Mesenchymal stem cell (in vitro differentiated cells and primary cell): Measurements from ENCODE around the gene USP7.

ENCODE experiments used
- DNase-seq: peaks from one replicate; pipeline ENCODE4 v3.0.0-alpha.2; 2013
- H2AFZ ChIP-seq: one replicate; pipeline ENCODE4 v1.6.1; 2013; ENCODE audit warnings: low read depth, mild to moderate bottlenecking, control low read depth, inconsistent platforms, low read length, moderate library complexity
- H2AK5ac ChIP-seq: 2 replicates; pipeline ENCODE4 v1.6.1; 2013; ENCODE audit warnings: low read length, moderate library complexity, mild to moderate bottlenecking, inconsistent platforms; ENCODE audit not compliant: severe bottlenecking
- H2BK120ac ChIP-seq: one replicate; pipeline ENCODE4 v1.6.1; 2013; ENCODE audit warnings: low read depth, mild to moderate bottlenecking, inconsistent platforms, low read length, moderate library complexity
- H2BK12ac ChIP-seq, 2 experiments: one replicate each; pipeline ENCODE4 v1.6.1; 2013; ENCODE audit warnings: inconsistent platforms in 2 of 2, low read length in 2 of 2, mild to moderate bottlenecking in 2 of 2, moderate library complexity in 2 of 2, control low read depth in 1 of 2
- H2BK15ac ChIP-seq: one replicate; pipeline ENCODE4 v1.6.1; 2013; ENCODE audit warnings: mild to moderate bottlenecking, low read depth, inconsistent platforms; ENCODE audit not compliant: poor library complexity, severe bottlenecking
- H2BK5ac ChIP-seq: 2 replicates; pipeline ENCODE4 v1.6.1; 2013; ENCODE audit warnings: low read depth, mild to moderate bottlenecking, low read length, control low read depth, inconsistent platforms; ENCODE audit not compliant: poor library complexity, severe bottlenecking
- H3K14ac ChIP-seq, 2 experiments: one replicate each; pipeline ENCODE4 v1.6.1; 2013; ENCODE audit warnings: inconsistent platforms in 2 of 2, low read length in 2 of 2, control low read depth in 1 of 2, mild to moderate bottlenecking in 1 of 2, moderate library complexity in 1 of 2
- H3K18ac ChIP-seq, 2 experiments: one replicate each; pipeline ENCODE4 v1.6.1; 2013; ENCODE audit warnings: inconsistent platforms in 2 of 2, low read length in 2 of 2, control low read depth in 1 of 2, low read depth in 1 of 2, mild to moderate bottlenecking in 1 of 2
- H3K23ac ChIP-seq, 2 experiments: one replicate each; pipeline ENCODE4 v1.6.1; 2013; ENCODE audit warnings: inconsistent platforms in 2 of 2, low read length in 2 of 2, mild to moderate bottlenecking in 2 of 2, moderate library complexity in 2 of 2, control low read depth in 1 of 2
- H3K27ac ChIP-seq: 2 replicates; pipeline ENCODE4 v1.5.1; 2013; ENCODE audit warnings: mild to moderate bottlenecking, moderate library complexity, low read length, control low read depth, inconsistent platforms; ENCODE audit not compliant: poor library complexity, severe bottlenecking
- H3K27me3 ChIP-seq, 2 experiments: 2 replicates each; pipeline versions ENCODE4 v1.6.1 to v1.7.0; 2013; ENCODE audit warnings: low read length in 2 of 2, mild to moderate bottlenecking in 2 of 2, moderate library complexity in 2 of 2, control low read depth in 1 of 2, inconsistent platforms in 1 of 2; ENCODE audit not compliant: control insufficient read depth in 1 of 2, insufficient read depth in 1 of 2
- H3K36me3 ChIP-seq, 2 experiments: 2 replicates each; pipeline versions ENCODE4 v1.6.1 to v1.7.0; 2013; ENCODE audit warnings: low read length in 2 of 2, control low read depth in 1 of 2, inconsistent platforms in 1 of 2, low read depth in 1 of 2, mild to moderate bottlenecking in 1 of 2; ENCODE audit not compliant: insufficient read depth in 2 of 2, control insufficient read depth in 1 of 2
- H3K4ac ChIP-seq, 2 experiments: one replicate each; pipeline ENCODE4 v1.6.1; 2013; ENCODE audit warnings: inconsistent platforms in 2 of 2, low read length in 2 of 2, mild to moderate bottlenecking in 2 of 2, moderate library complexity in 2 of 2, control low read depth in 1 of 2, low read depth in 1 of 2
- H3K4me1 ChIP-seq: 2 replicates; pipeline ENCODE4 v1.6.1; 2013; ENCODE audit warnings: low read depth, low read length, control low read depth; ENCODE audit not compliant: control insufficient read depth, insufficient read depth
- H3K4me2 ChIP-seq: 2 replicates; pipeline ENCODE4 v1.6.1; 2013; ENCODE audit warnings: low read length, mild to moderate bottlenecking, inconsistent platforms; ENCODE audit not compliant: poor library complexity, severe bottlenecking
- H3K4me3 ChIP-seq, 2 experiments: 2 replicates each; pipeline versions ENCODE4 v1.5.1 to v1.7.0; 2013; ENCODE audit warnings: low read length in 2 of 2, mild to moderate bottlenecking in 2 of 2, control low read depth in 1 of 2, low read depth in 1 of 2; ENCODE audit not compliant: insufficient read depth in 1 of 2
- H3K79me1 ChIP-seq: replicated peaks from 2 replicates; pipeline ENCODE4 v1.6.1; 2013; ENCODE audit warnings: mild to moderate bottlenecking, control low read depth, low read length, inconsistent platforms; ENCODE audit not compliant: poor library complexity, severe bottlenecking
- H3K9ac ChIP-seq: 2 replicates; pipeline ENCODE4 v1.7.0; 2013; ENCODE audit warnings: mild to moderate bottlenecking, low read length, moderate library complexity
- H3K9me3 ChIP-seq: 2 replicates; pipeline ENCODE4 v1.7.0; 2013; ENCODE audit warnings: mild to moderate bottlenecking, low read length; ENCODE audit not compliant: control insufficient read depth
- H4K8ac ChIP-seq: one replicate; pipeline ENCODE4 v1.6.1; 2013; ENCODE audit warnings: inconsistent platforms, mild to moderate bottlenecking, low read length, moderate library complexity
- H4K91ac ChIP-seq: one replicate; pipeline ENCODE4 v1.6.1; 2013; ENCODE audit warnings: mild to moderate bottlenecking, low read length, inconsistent platforms
- WGBS: methylation state at CpG from one replicate; pipeline ENCODE4 v1.1.7; 2013; ENCODE audit warnings: mixed read lengths; 5-methylcytosine and 5-hydroxymethylcytosine counted together

USP7 gene

GRCh38 chr16:8921347-8921984 is 42.2 kb downstream of the USP7 start:
- H3K79me1 ChIP-seq: peaks cover 34% of the 10 kb centered on the region
- H2BK15ac ChIP-seq: no peak overlapping the region
- peak overlapping the region; percentile 32 for H3K9ac ChIP-seq
- peaks cover 36 to 74% of the 10 kb centered on the region in 2 experiments for H3K36me3 ChIP-seq
- no peak overlapping the region for H3K4me3 ChIP-seq
- WGBS: over 99% methylated on average over 10 of the region's 10 CpGs
- no peak overlapping the region for H3K4me2 ChIP-seq
- no peak overlapping the region for H3K18ac ChIP-seq
- DNase-seq: no peak
- H3K14ac ChIP-seq: no peak overlapping the region
- H3K9me3 ChIP-seq: no peaks in the 10 kb centered on the region
- H3K4me1 ChIP-seq: no peaks in the 10 kb centered on the region
- no peak overlapping the region for H3K27ac ChIP-seq
- H4K91ac ChIP-seq: no peak overlapping the region
- no peak overlapping the region for H2BK120ac ChIP-seq
- H2AK5ac ChIP-seq: no peak overlapping the region
- H2BK12ac ChIP-seq: no peak overlapping the region
- H2AFZ ChIP-seq: no peak overlapping the region
- H2BK5ac ChIP-seq: no peak overlapping the region
- no peaks in the 10 kb centered on the region for H3K27me3 ChIP-seq
- H3K4ac ChIP-seq: no peak overlapping the region
- no peak overlapping the region for H4K8ac ChIP-seq
- no peak overlapping the region for H3K23ac ChIP-seq

DNA sequence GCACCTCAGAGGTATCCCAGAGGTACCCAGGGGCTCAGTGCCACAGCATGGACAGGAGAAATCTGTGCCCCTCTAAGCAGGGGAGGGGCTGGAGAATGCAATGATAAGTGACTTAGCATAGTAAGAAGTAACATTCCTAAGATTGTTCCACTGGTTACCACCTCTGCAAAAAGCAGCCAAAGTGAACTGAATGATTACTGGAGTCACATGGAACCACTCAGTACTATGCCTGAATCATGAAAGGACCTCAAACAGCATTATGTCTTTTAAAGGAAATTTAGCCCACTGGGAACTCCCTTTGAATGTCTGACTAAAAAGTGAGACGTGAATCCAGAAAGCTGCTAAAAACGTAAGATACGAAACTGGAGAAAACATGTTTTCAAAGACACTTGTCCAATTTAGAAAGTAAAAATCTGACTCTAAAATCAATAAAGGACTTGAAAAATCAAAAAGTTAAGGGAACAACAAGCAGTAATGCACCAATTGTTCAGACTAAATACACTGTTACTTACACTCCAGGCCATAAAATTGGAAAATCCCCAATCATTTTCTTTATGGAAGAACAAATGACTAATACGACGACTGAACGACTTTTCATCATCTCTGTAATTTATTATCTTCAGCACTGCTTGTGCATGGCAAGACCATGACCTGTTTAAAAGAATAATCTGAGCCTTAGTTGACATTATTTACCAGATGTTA is 42.9 kb downstream of the USP7 start:
- Histone ChIP-seq H3K27me3 (no peaks in the 10 kb centered on the region), H3K14ac (no peak overlapping the region), H2AK5ac (no peak overlapping the region), H3K4me3 (no peak overlapping the region), H2BK12ac (no peak overlapping the region), H4K8ac (no peak overlapping the region), H3K4me1 (no peaks in the 10 kb centered on the region), H3K36me3 (peaks cover 39 to 78% of the 10 kb centered on the region in 2 experiments), H2BK120ac (no peak overlapping the region), H3K9me3 (no peaks in the 10 kb centered on the region), H2AFZ (no peak overlapping the region), H3K4ac (no peak overlapping the region), H4K91ac (no peak overlapping the region), H3K79me1 (peaks cover 36% of the 10 kb centered on the region), H3K4me2 (no peak overlapping the region), H3K27ac (no peak overlapping the region), H2BK5ac (no peak overlapping the region), H3K18ac (no peak overlapping the region), H2BK15ac (no peak overlapping the region), H3K23ac (no peak overlapping the region), H3K9ac (peak overlapping the region; percentile 32)
- 96% methylated on average over 3 of the region's 6 CpGs for WGBS
- DNase-seq: no peak

- no peak overlapping the region for H2BK15ac ChIP-seq
- H3K4ac ChIP-seq: no peak overlapping the region
- peaks cover 40 to 80% of the 10 kb centered on the region in 2 experiments for H3K36me3 ChIP-seq
- no peak overlapping the region for H3K4me3 ChIP-seq
- H2BK12ac ChIP-seq: no peak overlapping the region
- H3K27me3 ChIP-seq: no peaks in the 10 kb centered on the region
- 93% methylated on average over 11 of the region's 11 CpGs for WGBS
- no peak overlapping the region for H3K23ac ChIP-seq
- H3K18ac ChIP-seq: no peak overlapping the region
- H4K8ac ChIP-seq: no peak overlapping the region
- peaks cover 37% of the 10 kb centered on the region for H3K79me1 ChIP-seq
- H3K9me3 ChIP-seq: no peaks in the 10 kb centered on the region
- no peak overlapping the region for H3K27ac ChIP-seq
- no peak overlapping the region for H2BK5ac ChIP-seq
- H2BK120ac ChIP-seq: no peak overlapping the region
- H4K91ac ChIP-seq: no peak overlapping the region
- DNase-seq: no peak
- H3K9ac ChIP-seq: peak overlapping the region; percentile 32
- H2AK5ac ChIP-seq: no peak overlapping the region
- H2AFZ ChIP-seq: no peak overlapping the region
- H3K14ac ChIP-seq: no peak overlapping the region
- no peaks in the 10 kb centered on the region for H3K4me1 ChIP-seq
- H3K4me2 ChIP-seq: no peak overlapping the region
Measured at GRCh38 chr16:8919934-8920462, 43.7 kb downstream of the USP7 start.

- Histone ChIP-seq H3K18ac (no peak overlapping the region), H3K4me3 (no peak overlapping the region), H3K36me3 (peaks cover 46 to 83% of the 10 kb centered on the region in 2 experiments), H3K27me3 (no peaks in the 10 kb centered on the region), H3K9me3 (no peaks in the 10 kb centered on the region), H2BK15ac (no peak overlapping the region), H3K4me1 (no peaks in the 10 kb centered on the region), H3K14ac (no peak overlapping the region), H3K4me2 (no peak overlapping the region), H2AFZ (no peak overlapping the region), H2AK5ac (no peak overlapping the region), H3K9ac (peak overlapping the region; percentile 32), H3K27ac (no peak overlapping the region), H3K23ac (no peak overlapping the region), H4K91ac (no peak overlapping the region), H4K8ac (no peak overlapping the region), H2BK120ac (no peak overlapping the region), H3K4ac (no peak overlapping the region), H2BK5ac (no peak overlapping the region), H2BK12ac (no peak overlapping the region), H3K79me1 (peaks cover 41% of the 10 kb centered on the region)
- 96% methylated on average over 15 of the region's 18 CpGs for WGBS
- no peak for DNase-seq
Measured at GRCh38 chr16:8919089-8919933, 44.4 kb downstream of the USP7 start.
